PC-3 (cell line): ENCODE data around the gene LRBA. TPM values are rescaled to one million over a fixed set of nuclear protein-coding genes. Genes with fewer than 3 reads are reported as not detected.

Experiments used
- ATAC-seq: fragments of 200-7000 bp; cut with Tn5 transposase; 2 replicates; pipeline ENCODE4 v1.9.1; 2020; ENCODE audit warnings: mild to moderate bottlenecking, moderate library complexity
- BruUV-seq: library from RNA; stranded (reverse); fragments of 400-500 nt; replicated peaks from 2 replicates; lab custom pipeline; 2021; lab: Mats Ljungman, UMichigan
- CTCF ChIA-PET: fragments of 300-600 bp; sonication (Branson Sonifier 250); formaldehyde crosslinking; loops from one replicate; lab custom pipeline; 2022; ENCODE audit warnings: antibody characterized with exemption; lab: Charles Lee
- POLR2A ChIA-PET: fragments of 300-600 bp; sonication (Branson Sonifier 250); formaldehyde crosslinking; loops from one replicate; lab custom pipeline; 2022; ENCODE audit warnings: antibody characterized with exemption; ENCODE audit not compliant: unreplicated experiment; lab: Charles Lee
- DNase-seq: peaks from one replicate; pipeline ENCODE4 v3.0.0-alpha.2; 2015
- H2AFZ ChIP-seq: fragments of 300-600 bp; sonication (generic); 2 replicates; pipeline ENCODE4 v1.6.0; 2016; ENCODE audit warnings: antibody characterized with exemption, low read length
- H3F3A ChIP-seq: fragments of 300-600 bp; sonication (generic); one replicate; pipeline ENCODE4 v1.6.0; 2017; ENCODE audit warnings: antibody characterized with exemption, low read length, control low read depth, mild to moderate bottlenecking; ENCODE audit not compliant: unreplicated experiment
- H3K27ac ChIP-seq: fragments of 300-600 bp; sonication (generic); 2 replicates; pipeline ENCODE4 v1.5.1; 2016; ENCODE audit warnings: mild to moderate bottlenecking, low read length
- H3K27me3 ChIP-seq: fragments of 300-600 bp; sonication (generic); 2 replicates; pipeline ENCODE4 v1.6.1; 2016; ENCODE audit warnings: low read length, mixed read lengths
- H3K36me3 ChIP-seq: fragments of 300-600 bp; sonication (generic); 2 replicates; pipeline ENCODE4 v1.6.1; 2016; ENCODE audit warnings: low read depth, mixed run types, low read length, mixed read lengths
- H3K4me1 ChIP-seq: fragments of 300-600 bp; sonication (generic); 2 replicates; pipeline ENCODE4 v1.5.1; 2016; ENCODE audit warnings: low read length; ENCODE audit not compliant: insufficient read depth
- H3K4me2 ChIP-seq: fragments of 300-600 bp; sonication (generic); 2 replicates; pipeline ENCODE4 v1.6.0; 2016; ENCODE audit warnings: low read length
- H3K4me3 ChIP-seq: fragments of 300-600 bp; sonication (generic); 2 replicates; pipeline ENCODE4 v1.5.1; 2016; ENCODE audit warnings: mild to moderate bottlenecking, low read length, mixed read lengths
- H3K79me2 ChIP-seq: fragments of 300-600 bp; sonication (generic); 2 replicates; pipeline ENCODE4 v1.6.1; 2017; ENCODE audit warnings: low read length, mixed read lengths
- H3K9ac ChIP-seq: fragments of 300-600 bp; sonication (generic); 2 replicates; pipeline ENCODE4 v1.6.0; 2016; ENCODE audit warnings: mild to moderate bottlenecking, low read length
- H3K9me2 ChIP-seq: fragments of 300-600 bp; sonication (generic); replicated peaks from 2 replicates; pipeline ENCODE4 v1.6.1; 2016; ENCODE audit warnings: mixed run types, low read length, mixed read lengths
- H3K9me3 ChIP-seq: fragments of 300-600 bp; sonication (generic); 2 replicates; pipeline ENCODE4 v1.6.1; 2016; ENCODE audit warnings: low read length, mixed read lengths
- H4K20me1 ChIP-seq: fragments of 300-600 bp; sonication (generic); 2 replicates; pipeline ENCODE4 v1.6.1; 2016; ENCODE audit warnings: low read length, mixed read lengths
- CTCF ChIP-seq: fragments of 300-600 bp; sonication (generic); conservative IDR thresholded peaks from 2 replicates; pipeline ENCODE4 v1.5.1; 2017; ENCODE audit warnings: antibody characterized with exemption, low read depth, mild to moderate bottlenecking, low read length
- EZH2 ChIP-seq: fragments of 300-600 bp; sonication (generic); IDR thresholded peaks from one replicate; pipeline ENCODE4 v1.6.1; 2017; ENCODE audit warnings: antibody characterized with exemption, mild to moderate bottlenecking, low read length; ENCODE audit not compliant: unreplicated experiment
- EZH2phosphoT487 ChIP-seq: fragments of 300-600 bp; sonication (generic); IDR thresholded peaks from 2 replicates; pipeline ENCODE4 v1.6.1; 2018; ENCODE audit warnings: mild to moderate bottlenecking, antibody characterized with exemption, low read length, borderline replicate concordance
- intact Hi-C: fragments of 100-400 bp; cut with micrococcal nuclease; formaldehyde crosslinking; loops from 2 replicates; pipeline ENCODE4 v1.9.0; 2023
- total RNA-seq: library from RNA; depleted of rRNA; stranded (reverse); fragments of >200 nt; gene quantifications from 2 replicates; pipeline ENCODE4 v1.2.3, GENCODE V29; 2014

LRBA gene
- total RNA-seq, 1 experiment from 2014 or later = 40.8 TPM

GRCh38 chr4:150679018-150679764 lies 335.9 kb downstream of the LRBA start:
- ATAC-seq = no peak
- intact Hi-C loops = no loop called here
- no peak overlapping the region for H2AFZ ChIP-seq

GRCh38 chr4:150673793-150674192 lies 341.3 kb downstream of the LRBA start:
- Histone ChIP-seq H3K4me2 (no peak overlapping the region), H3K9me3 (no peaks in the 10 kb centered on the region), H3K79me2 (no peaks in the 10 kb centered on the region), H3K4me3 (no peak overlapping the region), H3K4me1 (no peaks in the 10 kb centered on the region), H3K27ac (no peak overlapping the region), H3K36me3 (no peaks in the 10 kb centered on the region), H3K9ac (no peak overlapping the region), H3K9me2 (no peaks in the 10 kb centered on the region), H3K27me3 (no peaks in the 10 kb centered on the region), H4K20me1 (no peaks in the 10 kb centered on the region), H3F3A (no peaks in the 10 kb centered on the region), H2AFZ (no peak overlapping the region)
- ATAC-seq (no peak), DNase-seq (no peak)
- CTCF ChIA-PET = no interaction called here
- intact Hi-C loops = no loop called here
- TF ChIP-seq CTCF = no peak
- TF ChIP-seq EZH2 = no peak
- no peak for TF ChIP-seq EZH2phosphoT487
- BruUV-seq = no TSS peak
- POLR2A ChIA-PET = no interaction called here

More at GRCh38 chr4:150679018-150679764, 335.9 kb downstream of the LRBA start:
- POLR2A ChIA-PET = no interaction called here
- Histone ChIP-seq H3K9ac (no peak overlapping the region), H4K20me1 (no peaks in the 10 kb centered on the region), H3K79me2 (no peaks in the 10 kb centered on the region), H3K4me2 (no peak overlapping the region), H3K9me3 (no peaks in the 10 kb centered on the region), H3K4me3 (no peak overlapping the region), H3K27me3 (no peaks in the 10 kb centered on the region), H3K36me3 (no peaks in the 10 kb centered on the region), H3K4me1 (no peaks in the 10 kb centered on the region), H3F3A (no peaks in the 10 kb centered on the region), H3K27ac (no peak overlapping the region), H3K9me2 (no peaks in the 10 kb centered on the region)
- DNase-seq = no peak
- CTCF ChIA-PET = no interaction called here
- TF ChIP-seq CTCF (no peak), EZH2 (no peak), EZH2phosphoT487 (no peak)
- BruUV-seq = no TSS peak

- DNase-seq (no peak), ATAC-seq (no peak)
- Histone ChIP-seq H3K4me3 (no peak overlapping the region), H3K36me3 (no peaks in the 10 kb centered on the region), H3K27ac (no peak overlapping the region), H3K79me2 (no peaks in the 10 kb centered on the region), H3K27me3 (no peaks in the 10 kb centered on the region), H3K9ac (no peak overlapping the region), H3K4me2 (no peak overlapping the region), H2AFZ (no peak overlapping the region), H3F3A (no peaks in the 10 kb centered on the region), H3K9me2 (no peaks in the 10 kb centered on the region), H3K9me3 (no peaks in the 10 kb centered on the region), H3K4me1 (peaks cover 25% of the 10 kb centered on the region), H4K20me1 (no peaks in the 10 kb centered on the region)
- CTCF ChIA-PET = no interaction called here
- intact Hi-C loops = no loop called here
- BruUV-seq = no TSS peak
- POLR2A ChIA-PET = no interaction called here
- TF ChIP-seq CTCF (no peak), EZH2 (no peak), EZH2phosphoT487 (no peak)
Observed at GRCh38 chr4:150668824-150669223, 346.3 kb downstream of the LRBA start.
